Caco-2 (cell line): ENCODE results near the gene LHX4. TPM values are rescaled to one million over a fixed set of nuclear protein-coding genes. Genes with fewer than 3 reads are reported as not detected.

Source experiments
- BruUV-seq: library from RNA; stranded (reverse); fragments of 400-500 nt; replicated peaks from 2 replicates; lab custom pipeline; 2021; lab: Mats Ljungman, UMichigan
- CTCF ChIA-PET: fragments of 300-600 bp; sonication (Branson Sonifier 250); formaldehyde crosslinking; loops from one replicate; lab custom pipeline; 2022; ENCODE audit warnings: antibody characterized with exemption; lab: Charles Lee
- POLR2A ChIA-PET: fragments of 300-600 bp; sonication (Branson Sonifier 250); formaldehyde crosslinking; loops from one replicate; lab custom pipeline; 2022; ENCODE audit warnings: antibody characterized with exemption; lab: Charles Lee
- DNase-seq, 2 experiments: peaks; one replicate each; pipeline versions ENCODE4 v3.0.0 to v3.0.0-alpha.2; 2020 to 2022
- H3K27me3 ChIP-seq: replicated peaks from 2 replicates; pipeline ENCODE4 v1.6.0; 2011; ENCODE audit warnings: low read length; ENCODE audit not compliant: control insufficient read depth, insufficient read depth
- H3K36me3 ChIP-seq: 2 replicates; pipeline ENCODE4 v1.5.1; 2011; ENCODE audit warnings: low read length; ENCODE audit not compliant: control insufficient read depth, insufficient read depth
- H3K4me1 ChIP-seq: fragments of 250-450 bp; sonication (Bioruptor Pico); 2 replicates; pipeline ENCODE4 v1.5.1; 2020; ENCODE audit warnings: mild to moderate bottlenecking
- H3K4me3 ChIP-seq: 2 replicates; pipeline ENCODE4 v1.5.1; 2011; ENCODE audit warnings: low read depth, mild to moderate bottlenecking, control low read depth, low read length
- H3K9me3 ChIP-seq: fragments of 250-450 bp; sonication (Bioruptor Pico); 2 replicates; pipeline ENCODE4 v1.5.1; 2020; ENCODE audit warnings: mild to moderate bottlenecking, moderate library complexity
- H3K27ac Mint-ChIP-seq: one replicate; pipeline ENCODE4 v1.8.0; 2022; ENCODE audit warnings: mixed read lengths; ENCODE audit not compliant: unreplicated experiment
- H3K27me3 Mint-ChIP-seq: one replicate; pipeline ENCODE4 v1.8.0; 2022; ENCODE audit warnings: mixed read lengths; ENCODE audit not compliant: insufficient read depth, unreplicated experiment
- H3K36me3 Mint-ChIP-seq: one replicate; pipeline ENCODE4 v1.8.0; 2022; ENCODE audit warnings: mild to moderate bottlenecking, mixed read lengths; ENCODE audit not compliant: insufficient read depth, unreplicated experiment
- H3K4me1 Mint-ChIP-seq: one replicate; pipeline ENCODE4 v1.8.0; 2022; ENCODE audit warnings: low read depth, mixed read lengths; ENCODE audit not compliant: unreplicated experiment
- H3K4me3 Mint-ChIP-seq: one replicate; pipeline ENCODE4 v1.8.0; 2022; ENCODE audit warnings: mild to moderate bottlenecking, moderate library complexity, mixed read lengths; ENCODE audit not compliant: unreplicated experiment
- H3K9me3 Mint-ChIP-seq: one replicate; pipeline ENCODE4 v1.8.0; 2022; ENCODE audit warnings: mixed read lengths; ENCODE audit not compliant: unreplicated experiment
- intact Hi-C: fragments of 100-400 bp; cut with micrococcal nuclease; formaldehyde crosslinking; loops from one replicate; pipeline ENCODE4 v1.10.0; 2022; ENCODE audit not compliant: unreplicated experiment
- total RNA-seq: library from RNA; stranded (reverse); gene quantifications from 2 replicates; pipeline ENCODE4 v1.2.3, GENCODE V29; 2022
- TF ChIP-seq, protein P1 (sequence below), 2 experiments: fragments of 200-600 bp in 1 of 2; IDR thresholded peaks; 1 replicate in 1 of 2; 2 replicates in 1 of 2; pipeline versions ENCODE4 v1.5.1 to v1.8.0; 2011 to 2022; ENCODE audit warnings: antibody characterized with exemption in 1 of 2, control low read depth in 1 of 2, inconsistent platforms in 1 of 2, low read depth in 1 of 2, low read length in 1 of 2, mild to moderate bottlenecking in 1 of 2, moderate library complexity in 1 of 2; ENCODE audit not compliant: insufficient read depth in 1 of 2, severe bottlenecking in 1 of 2, unreplicated experiment in 1 of 2

The LHX4 gene
- total RNA-seq, 1 experiment from 2014 or later: 0.16 TPM

DNA sequence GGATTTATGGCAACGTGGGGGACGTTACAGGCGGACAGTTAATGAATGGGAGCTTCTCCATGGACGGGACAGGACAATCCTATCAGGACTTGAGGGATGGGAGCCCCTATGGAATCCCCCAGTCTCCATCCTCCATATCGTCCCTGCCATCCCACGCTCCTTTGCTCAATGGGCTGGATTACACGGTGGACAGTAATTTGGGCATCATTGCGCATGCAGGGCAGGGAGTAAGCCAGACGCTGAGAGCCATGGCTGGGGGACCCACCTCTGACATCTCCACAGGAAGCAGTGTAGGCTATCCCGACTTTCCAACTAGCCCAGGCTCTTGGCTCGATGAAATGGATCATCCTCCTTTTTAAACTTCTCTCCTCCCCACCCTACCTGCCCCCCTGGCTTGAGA is 44.2 kb downstream of the LHX4 start:
- TF ChIP-seq, protein P1, sequence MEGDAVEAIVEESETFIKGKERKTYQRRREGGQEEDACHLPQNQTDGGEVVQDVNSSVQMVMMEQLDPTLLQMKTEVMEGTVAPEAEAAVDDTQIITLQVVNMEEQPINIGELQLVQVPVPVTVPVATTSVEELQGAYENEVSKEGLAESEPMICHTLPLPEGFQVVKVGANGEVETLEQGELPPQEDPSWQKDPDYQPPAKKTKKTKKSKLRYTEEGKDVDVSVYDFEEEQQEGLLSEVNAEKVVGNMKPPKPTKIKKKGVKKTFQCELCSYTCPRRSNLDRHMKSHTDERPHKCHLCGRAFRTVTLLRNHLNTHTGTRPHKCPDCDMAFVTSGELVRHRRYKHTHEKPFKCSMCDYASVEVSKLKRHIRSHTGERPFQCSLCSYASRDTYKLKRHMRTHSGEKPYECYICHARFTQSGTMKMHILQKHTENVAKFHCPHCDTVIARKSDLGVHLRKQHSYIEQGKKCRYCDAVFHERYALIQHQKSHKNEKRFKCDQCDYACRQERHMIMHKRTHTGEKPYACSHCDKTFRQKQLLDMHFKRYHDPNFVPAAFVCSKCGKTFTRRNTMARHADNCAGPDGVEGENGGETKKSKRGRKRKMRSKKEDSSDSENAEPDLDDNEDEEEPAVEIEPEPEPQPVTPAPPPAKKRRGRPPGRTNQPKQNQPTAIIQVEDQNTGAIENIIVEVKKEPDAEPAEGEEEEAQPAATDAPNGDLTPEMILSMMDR (IDR thresholded peaks at IDR 0.05; ENCODE audit: insufficient read depth in 1 of 2, low read depth in 1 of 2, low read length in 1 of 2, severe bottlenecking in 1 of 2, unreplicated experiment in 1 of 2): no peak
- Histone ChIP-seq H3K36me3 (peaks cover 2% of the 10 kb centered on the region), H3K4me1 (peaks cover 10% of the 10 kb centered on the region; the same call in 1 of the 2 replicates), H3K4me3 (no peak overlapping the region), H3K9me3 (no peaks in the 10 kb centered on the region), H3K27me3 (no peaks in the 10 kb centered on the region)
- H3K9me3 Mint-ChIP-seq: no peaks in the 10 kb centered on the region
- H3K4me1 Mint-ChIP-seq: peaks cover 12% of the 10 kb centered on the region
- DNase-seq: no peak
- H3K36me3 Mint-ChIP-seq: peaks cover 45% of the 10 kb centered on the region
- BruUV-seq: no TSS peak
- ChIA-PET CTCF (no interaction called here), POLR2A (no interaction called here)
- no peaks in the 10 kb centered on the region for H3K27me3 Mint-ChIP-seq
- H3K27ac Mint-ChIP-seq: no peak overlapping the region
- H3K4me3 Mint-ChIP-seq: no peak overlapping the region
- intact Hi-C loops: no loop called here

DNA sequence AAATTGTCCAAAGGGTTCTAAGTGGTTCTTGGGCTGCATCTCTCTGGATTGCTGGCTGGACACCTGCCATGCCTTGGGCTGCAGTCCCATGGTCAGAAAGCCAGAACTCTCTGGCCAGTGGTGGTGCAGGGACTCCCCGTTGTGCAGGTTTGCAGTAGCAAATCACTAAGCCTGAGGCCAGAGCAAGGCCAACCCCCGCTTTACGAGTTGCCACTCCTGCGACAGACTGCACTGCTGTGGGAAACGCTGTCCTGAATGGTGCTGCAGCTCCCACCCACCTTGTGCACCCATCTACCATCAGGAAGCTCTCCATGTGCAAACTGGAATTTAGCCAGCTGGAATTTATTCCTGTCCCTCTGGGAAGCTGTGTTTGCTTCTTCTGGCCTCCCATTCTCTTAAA is 45.7 kb downstream of the LHX4 start:
- Mint-ChIP-seq H3K27ac (no peak overlapping the region), H3K36me3 (peaks cover 49% of the 10 kb centered on the region), H3K4me3 (no peak overlapping the region), H3K27me3 (no peaks in the 10 kb centered on the region), H3K9me3 (no peaks in the 10 kb centered on the region), H3K4me1 (peaks cover 10% of the 10 kb centered on the region)
- H3K9me3 ChIP-seq: no peaks in the 10 kb centered on the region
- TF ChIP-seq, protein P1 (IDR thresholded peaks at IDR 0.05; ENCODE audit: insufficient read depth in 1 of 2, low read depth in 1 of 2, low read length in 1 of 2, severe bottlenecking in 1 of 2, unreplicated experiment in 1 of 2): no peak
- no peak for DNase-seq
- BruUV-seq: no TSS peak
- no peaks in the 10 kb centered on the region for H3K27me3 ChIP-seq
- peaks cover 2% of the 10 kb centered on the region; the same call in 1 of the 2 replicates for H3K4me1 ChIP-seq
- intact Hi-C loops: no loop called here
- H3K36me3 ChIP-seq: peaks cover 2% of the 10 kb centered on the region
- ChIA-PET POLR2A (no interaction called here), CTCF (no interaction called here)
- no peak overlapping the region for H3K4me3 ChIP-seq

DNA sequence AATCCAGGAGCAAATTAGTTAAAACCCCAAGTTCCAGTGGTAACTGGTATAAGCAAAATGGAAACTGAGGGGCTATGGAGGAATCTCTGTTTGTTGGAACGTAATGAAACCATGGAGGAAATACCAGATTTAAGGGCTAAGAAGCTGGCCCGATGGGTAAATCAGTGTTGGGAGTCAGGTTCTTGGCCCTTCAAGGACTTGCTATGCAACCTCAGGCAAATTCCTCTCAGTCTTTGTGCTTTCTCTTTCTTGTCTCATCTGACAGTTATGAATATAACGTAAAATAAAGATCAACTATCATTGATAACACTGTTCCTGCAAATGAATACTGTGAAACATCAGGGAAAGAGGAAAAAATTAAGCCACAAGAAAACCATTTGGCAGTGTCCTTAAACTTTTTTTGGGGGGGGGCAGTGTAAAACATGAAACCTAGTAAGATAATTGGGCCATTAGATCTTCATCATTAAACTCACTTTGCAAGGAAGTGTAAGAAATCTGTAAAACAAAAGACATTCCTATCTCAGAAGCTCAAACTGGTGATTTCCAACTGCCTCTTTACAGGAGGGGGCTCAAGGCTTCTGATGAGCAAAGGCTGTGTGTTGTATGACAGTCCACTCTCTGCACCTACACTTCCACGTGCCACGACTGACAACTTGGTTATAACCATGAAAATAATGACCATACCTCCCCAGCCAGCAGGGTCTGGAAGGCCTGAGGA is 47.6 kb downstream of the LHX4 start:
- POLR2A ChIA-PET: no interaction called here
- no TSS peak for BruUV-seq
- CTCF ChIA-PET: no interaction called here
- no peak overlapping the region for H3K27ac Mint-ChIP-seq
- intact Hi-C loops: no loop called here
- Histone ChIP-seq H3K36me3 (peaks cover 2% of the 10 kb centered on the region), H3K4me3 (no peak overlapping the region), H3K9me3 (no peaks in the 10 kb centered on the region), H3K4me1 (0 out of 2 replicates have a peak, but pooled peaks cover 6% of the 10 kb centered on the region), H3K27me3 (no peaks in the 10 kb centered on the region)
- peaks cover 42% of the 10 kb centered on the region for H3K36me3 Mint-ChIP-seq
- TF ChIP-seq, protein P1 (IDR thresholded peaks at IDR 0.05; ENCODE audit: insufficient read depth in 1 of 2, low read depth in 1 of 2, low read length in 1 of 2, severe bottlenecking in 1 of 2, unreplicated experiment in 1 of 2): no peak
- no peaks in the 10 kb centered on the region for H3K9me3 Mint-ChIP-seq
- no peaks in the 10 kb centered on the region for H3K27me3 Mint-ChIP-seq
- no peaks in the 10 kb centered on the region for H3K4me1 Mint-ChIP-seq
- DNase-seq: no peak
- H3K4me3 Mint-ChIP-seq: no peak overlapping the region
